ENCODE results near the gene C5orf15.
"Not testable (repeated sequence)": the region's sequence is repeated elsewhere in the genome, so short reads cannot be mapped to it uniquely, and the experiment has no call there.

DNA sequence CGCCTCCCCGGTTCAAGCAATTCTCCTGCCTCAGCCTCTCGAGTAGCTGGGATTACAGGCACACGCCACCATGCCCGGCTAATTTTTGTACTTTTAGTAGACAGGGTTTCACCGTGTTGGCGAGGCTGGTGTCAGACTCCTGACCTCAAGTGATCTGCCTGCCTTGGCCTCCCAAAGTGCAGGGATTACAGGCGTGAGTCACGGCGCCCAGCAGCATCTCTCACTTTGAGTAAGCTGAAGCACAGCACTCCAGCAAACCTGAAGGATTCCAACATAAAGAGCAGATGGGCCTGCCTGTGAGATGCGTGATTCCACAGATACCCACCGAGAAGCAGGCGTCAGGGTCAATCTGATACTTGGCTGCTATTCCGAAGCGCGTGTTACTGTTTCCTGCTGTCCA, 7.1 kb upstream of the C5orf15 start:
- TF ChIP-seq CTCF, EZH2phosphoT487 (IDR thresholded peaks at IDR 0.05): not testable (repeated sequence)
